GM21786 (cell line): Measurements from ENCODE around the gene FNDC3B.

Experiments
- ATAC-seq: cut with Tn5 transposase; IDR thresholded peaks from one replicate; pipeline ENCODE4 v1.9.1; 2021; ENCODE audit not compliant: unreplicated experiment

The FNDC3B gene

DNA sequence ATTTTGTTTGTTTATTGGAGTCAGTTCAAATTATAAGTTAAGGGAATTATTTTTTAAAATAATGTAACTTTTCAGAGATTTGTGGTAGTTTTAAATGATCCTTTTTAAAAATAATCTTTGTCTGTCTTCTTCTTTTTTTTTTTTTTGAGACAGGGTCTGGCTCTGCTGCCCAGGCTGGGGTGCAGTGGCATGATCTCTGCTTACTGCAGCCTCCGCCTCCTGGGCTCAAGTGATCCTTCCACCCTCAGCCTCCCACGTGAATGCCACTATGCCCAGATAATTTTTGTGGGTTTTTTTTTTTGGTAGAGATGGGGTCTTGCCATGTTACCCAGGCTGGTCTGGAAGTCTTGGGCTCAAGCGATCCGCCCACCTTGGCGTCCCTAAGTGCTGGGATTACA lies 12.6 kb downstream of the FNDC3B start:
- ATAC-seq: no peak

DNA sequence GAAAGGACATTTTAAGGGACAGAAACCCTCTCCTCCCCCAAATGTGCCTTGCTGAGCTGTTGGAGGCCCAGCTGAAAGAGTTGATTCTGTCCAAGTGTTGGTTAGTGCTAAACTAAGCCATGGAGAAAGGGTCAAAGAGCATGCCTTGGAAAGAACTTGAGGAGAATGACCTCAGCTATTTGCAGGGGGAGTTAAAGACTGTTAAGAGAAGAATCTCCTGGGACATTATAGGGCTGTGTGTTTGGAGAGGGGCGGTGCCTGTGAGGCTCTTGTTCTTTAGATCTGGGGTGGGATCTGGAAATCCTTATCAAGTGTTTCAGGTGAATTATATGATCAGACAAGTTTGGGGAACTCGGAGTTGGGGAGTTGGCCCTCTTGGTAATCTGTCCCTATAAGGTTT lies 13.0 kb downstream of the FNDC3B start:
- no peak for ATAC-seq

DNA sequence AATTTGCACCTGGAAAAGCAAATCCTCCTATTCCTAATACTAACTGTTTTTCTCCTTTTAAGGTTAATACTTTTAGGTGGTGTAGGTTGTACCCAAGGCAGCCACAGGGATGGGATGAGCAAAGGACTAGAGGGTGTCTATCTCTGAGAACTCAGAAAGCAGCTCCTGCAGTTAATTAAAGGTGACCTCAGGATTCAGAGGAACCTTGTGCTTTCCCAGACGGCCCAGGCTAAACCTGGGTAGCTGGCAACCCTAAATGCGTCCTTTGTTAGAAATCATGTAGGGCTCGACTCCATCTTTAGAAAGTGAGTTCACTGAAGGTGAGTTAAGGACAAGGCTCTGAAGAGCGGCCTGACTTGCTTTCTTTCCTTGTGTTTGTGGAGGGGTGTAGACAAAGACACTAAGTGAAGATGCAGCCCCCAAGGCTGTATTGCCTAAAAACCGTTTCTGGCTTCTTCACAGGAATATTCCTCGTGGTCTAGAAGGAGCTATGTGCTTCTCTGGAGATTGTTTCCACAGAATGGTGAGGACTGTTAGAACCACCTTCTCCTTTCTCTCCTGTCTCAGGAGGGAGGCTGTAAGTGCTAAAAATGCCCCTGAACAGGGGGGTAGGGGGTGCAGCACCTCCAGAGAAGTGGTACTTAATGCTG lies 14.9 kb downstream of the FNDC3B start:
- no peak for ATAC-seq

DNA sequence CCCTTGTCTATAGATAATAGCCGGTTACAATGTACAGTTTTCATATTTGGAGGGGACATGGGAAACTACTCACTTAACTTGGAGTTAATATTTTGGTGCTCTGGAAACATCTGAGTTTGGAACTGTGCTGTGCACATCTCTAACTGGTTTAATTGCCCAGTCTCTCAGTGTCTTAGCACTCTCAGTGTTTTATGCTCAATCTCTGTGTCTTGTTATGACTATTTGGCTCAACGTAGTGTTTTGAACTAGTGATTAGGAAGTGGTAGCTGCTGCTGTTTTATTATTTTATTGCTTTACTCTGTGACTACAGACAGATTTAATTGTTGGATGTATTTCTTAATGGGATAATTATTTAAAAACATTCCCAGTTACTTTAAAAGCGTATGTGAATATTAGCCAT lies 17.0 kb downstream of the FNDC3B start:
- ATAC-seq: no peak

DNA sequence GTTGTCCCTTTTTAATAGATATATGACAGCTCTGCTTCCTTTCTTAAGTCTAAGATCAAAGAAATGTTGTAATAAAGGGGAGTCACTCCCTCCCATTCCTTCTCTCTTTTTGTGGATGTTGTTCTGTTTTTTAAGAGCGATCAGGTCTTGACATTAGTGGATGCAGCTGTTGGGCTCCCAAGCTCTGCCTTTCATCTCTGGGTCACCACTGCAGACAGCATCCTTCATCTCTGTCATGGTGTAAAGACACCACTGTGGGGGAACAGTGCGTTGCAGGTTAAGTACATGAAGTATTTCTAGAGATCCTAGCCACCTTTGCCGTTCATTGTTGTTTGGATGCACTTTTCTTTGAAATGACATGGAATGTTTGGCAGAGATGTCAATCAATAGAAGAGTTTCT lies 17.7 kb downstream of the FNDC3B start:
- no peak for ATAC-seq

DNA sequence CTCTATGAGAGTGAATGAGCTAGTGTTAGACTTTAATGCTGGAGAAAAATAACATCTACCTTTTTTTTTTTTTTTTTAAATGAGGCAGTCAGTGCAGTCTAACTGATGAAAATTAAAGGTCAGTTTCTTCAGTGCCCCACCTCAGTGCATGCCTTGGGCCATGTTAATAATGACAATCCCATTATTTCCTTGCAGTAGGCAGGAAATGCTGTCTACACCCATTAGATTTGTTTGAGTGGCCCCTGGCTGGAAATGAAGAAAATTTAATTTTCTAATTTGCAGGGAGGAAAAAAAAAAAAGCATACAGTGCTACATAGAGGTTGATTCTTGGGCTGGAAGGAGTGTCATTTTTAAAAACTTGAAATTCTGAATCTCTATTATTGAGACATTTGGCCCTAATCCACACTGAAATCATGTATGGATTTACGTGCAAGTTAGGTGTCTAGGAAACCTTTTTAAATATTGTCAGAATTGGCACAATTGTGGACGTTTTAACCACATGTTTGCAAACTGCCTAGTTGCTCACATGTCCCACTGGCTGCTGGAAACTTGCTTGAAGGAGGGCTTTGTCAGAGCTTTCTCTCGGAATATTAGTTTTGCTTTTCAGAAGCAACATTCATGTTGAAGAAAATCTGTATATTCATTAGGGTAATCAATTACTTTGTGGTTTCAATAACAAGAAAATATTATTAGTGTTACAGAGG lies 18.4 kb downstream of the FNDC3B start:
- ATAC-seq: no peak

DNA sequence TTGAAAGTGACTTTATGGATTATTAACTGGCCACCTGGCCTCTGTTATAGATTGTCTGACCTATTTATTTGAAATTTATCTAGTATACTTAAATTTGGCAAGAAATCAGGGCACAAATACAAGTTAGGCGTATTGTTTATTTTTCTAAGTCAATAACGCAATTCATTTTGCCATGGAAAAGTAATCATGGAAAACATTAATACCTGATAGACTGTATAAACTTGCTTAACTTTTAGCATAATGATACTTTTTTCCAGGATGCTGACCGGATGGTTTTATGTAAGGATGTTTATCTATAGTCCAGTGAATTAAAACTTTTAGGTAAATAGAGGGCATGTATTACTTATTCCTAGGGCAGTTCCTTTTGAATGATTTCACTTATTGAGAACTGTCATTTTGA lies 20.2 kb downstream of the FNDC3B start:
- ATAC-seq: no peak

DNA sequence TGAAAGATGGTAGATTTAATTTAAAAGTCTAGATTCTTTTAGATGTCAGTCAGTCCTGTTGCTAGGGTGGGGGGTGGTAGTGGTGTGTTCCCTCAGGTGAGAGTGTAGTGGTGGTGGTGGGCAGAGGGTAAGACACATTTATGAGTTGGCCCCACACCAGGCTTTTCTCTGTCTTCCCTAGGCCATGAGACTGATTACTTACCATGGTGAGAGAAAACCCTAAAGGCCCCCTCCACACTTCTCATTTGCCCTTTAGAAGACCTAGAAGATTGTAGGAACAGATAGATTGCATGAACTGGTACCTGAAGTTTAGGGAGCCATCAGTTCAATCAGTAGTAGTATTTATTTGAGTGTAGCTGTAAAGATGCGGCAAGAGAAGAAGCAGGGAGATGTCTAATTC lies 20.9 kb downstream of the FNDC3B start:
- ATAC-seq: no peak

DNA sequence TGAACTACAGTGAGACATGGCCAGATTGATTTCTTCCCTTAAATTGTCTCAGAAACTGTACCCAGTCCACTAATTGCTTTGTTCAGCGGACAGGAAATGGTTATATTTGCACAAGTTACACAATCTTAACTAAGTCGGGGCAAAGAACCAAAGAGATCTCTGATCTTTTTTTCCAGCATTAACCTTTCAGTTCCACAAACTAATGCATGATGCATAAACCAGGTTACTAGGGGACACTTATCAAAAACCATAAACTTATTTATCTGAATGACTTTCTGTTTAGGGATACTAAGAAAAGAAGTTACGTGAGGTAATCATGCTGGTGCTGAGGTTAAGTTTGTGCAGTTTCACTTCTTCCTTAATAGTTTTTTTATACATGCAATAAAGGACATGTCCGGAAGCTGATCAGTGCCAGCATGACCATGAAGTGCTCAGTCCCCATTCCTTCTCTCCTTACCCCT lies 22.4 kb downstream of the FNDC3B start:
- peak; percentile 89 for ATAC-seq

DNA sequence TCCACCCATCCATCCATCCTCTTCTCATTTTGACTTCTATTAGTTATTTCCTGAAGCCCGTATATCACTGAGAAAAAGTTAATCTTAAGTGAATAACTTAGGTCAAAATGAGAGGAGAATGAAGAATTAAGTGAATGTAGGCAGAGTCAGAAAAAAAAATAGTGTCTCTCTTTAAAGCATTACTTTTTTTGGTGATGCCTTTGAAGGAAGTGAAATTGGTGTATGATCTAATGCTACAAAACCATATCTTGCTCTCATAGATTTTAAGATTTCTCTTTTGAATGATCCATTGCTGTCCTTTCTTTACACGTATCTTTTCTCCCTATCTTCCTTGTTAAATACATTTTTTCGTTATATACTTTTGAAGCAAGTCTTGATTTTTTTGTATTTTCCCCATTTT lies 23.4 kb downstream of the FNDC3B start:
- no peak for ATAC-seq

DNA sequence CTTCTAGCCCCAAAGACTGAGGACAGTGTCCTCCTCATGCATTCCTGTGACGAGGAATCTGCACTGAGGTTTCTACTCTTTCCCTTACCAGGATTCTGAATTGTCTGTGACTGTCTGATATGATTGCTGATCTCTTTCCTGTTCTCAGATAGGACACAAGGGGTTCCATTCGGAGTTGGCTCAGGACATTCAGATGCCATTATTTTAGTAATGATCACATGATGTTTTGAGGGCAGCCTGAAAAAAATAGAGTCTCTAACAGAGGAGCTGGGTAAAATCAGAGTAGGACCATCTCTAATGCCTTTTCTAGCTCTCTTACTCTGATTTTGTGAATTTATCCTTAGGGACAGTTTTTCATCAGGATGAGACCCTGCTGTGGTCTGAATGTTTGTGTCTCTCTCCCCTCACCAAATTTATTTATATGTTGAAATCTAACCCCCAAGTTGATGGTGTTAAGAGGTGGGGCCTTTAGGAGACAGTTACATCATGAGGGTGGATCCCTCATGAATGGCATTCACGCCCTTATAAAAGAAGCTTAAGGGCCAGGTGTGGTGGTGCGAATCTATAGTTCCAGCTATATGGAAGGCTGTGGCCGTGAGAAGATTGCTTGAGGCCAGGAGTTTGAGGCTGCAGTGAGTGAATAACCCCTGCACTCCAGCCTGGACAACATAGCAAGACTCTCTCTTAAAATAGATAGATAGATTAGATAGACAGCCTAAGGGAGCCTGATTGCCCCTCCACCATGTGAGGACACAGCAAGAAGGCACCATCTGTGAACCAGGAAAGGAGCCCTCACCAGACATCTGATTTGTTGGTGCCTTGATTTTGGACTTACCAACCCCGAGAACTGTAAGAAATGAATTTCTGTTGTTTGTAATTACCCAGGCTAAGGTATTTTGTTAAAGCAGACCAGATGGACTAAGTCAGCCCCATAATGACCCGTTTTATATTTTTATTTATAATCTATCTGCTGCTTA lies 24.4 kb downstream of the FNDC3B start:
- ATAC-seq: no peak

DNA sequence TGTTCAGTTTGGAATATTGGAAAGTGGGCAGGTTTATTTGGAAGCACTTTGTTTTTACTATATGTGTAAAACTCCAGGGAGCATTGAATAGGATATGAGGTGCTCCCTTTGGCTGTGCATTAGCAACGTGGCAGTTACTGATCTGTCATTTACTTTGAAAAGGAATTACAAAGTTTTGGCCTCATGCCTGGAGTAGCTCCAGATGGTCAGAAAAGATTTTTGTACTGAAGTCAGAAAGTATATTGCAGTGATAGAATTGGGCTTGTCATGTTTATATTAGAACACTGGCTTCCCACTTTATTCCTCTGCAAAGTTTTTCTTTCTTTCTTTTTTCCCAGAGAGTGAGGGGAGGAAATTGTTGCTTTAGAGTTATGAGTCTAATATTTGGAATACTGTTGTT lies 26.1 kb downstream of the FNDC3B start:
- ATAC-seq: no peak

DNA sequence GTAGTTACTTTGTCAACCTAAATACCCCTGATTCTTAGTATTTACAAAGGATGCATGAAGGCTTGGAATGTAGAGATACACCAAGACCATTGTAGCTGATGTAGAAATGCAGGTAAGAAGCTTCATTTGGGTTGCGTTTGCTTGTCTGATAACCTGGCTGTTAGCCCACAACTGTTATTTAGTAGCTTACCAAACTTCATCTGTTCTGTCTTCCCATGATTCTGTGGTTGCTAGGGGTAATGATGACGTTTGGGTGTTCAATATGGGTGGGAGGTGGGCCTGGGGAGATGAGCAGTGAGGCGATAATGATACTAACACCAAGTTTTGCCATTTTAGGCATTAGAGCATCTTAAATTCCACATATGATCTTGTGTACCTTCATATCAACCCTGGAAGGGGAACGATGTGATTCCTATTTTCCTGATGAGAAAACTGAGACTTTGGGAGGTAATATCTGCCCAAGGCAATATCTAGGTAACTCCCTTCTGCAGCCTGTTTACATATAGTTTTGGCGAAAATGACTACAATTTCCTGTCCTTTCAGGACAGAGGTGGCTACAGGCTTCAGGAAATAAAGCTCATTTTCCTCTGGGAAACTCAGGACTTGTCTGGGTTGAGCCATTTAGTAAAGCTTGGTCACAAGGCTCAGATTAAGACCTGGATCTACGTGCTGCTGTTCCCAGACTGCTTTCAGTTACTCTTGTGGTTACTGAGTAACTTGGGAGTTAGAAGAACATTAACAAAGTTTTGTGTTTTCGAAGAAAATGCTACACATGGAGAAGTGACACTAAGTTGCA lies 26.8 kb downstream of the FNDC3B start:
- peak; percentile 27 for ATAC-seq

DNA sequence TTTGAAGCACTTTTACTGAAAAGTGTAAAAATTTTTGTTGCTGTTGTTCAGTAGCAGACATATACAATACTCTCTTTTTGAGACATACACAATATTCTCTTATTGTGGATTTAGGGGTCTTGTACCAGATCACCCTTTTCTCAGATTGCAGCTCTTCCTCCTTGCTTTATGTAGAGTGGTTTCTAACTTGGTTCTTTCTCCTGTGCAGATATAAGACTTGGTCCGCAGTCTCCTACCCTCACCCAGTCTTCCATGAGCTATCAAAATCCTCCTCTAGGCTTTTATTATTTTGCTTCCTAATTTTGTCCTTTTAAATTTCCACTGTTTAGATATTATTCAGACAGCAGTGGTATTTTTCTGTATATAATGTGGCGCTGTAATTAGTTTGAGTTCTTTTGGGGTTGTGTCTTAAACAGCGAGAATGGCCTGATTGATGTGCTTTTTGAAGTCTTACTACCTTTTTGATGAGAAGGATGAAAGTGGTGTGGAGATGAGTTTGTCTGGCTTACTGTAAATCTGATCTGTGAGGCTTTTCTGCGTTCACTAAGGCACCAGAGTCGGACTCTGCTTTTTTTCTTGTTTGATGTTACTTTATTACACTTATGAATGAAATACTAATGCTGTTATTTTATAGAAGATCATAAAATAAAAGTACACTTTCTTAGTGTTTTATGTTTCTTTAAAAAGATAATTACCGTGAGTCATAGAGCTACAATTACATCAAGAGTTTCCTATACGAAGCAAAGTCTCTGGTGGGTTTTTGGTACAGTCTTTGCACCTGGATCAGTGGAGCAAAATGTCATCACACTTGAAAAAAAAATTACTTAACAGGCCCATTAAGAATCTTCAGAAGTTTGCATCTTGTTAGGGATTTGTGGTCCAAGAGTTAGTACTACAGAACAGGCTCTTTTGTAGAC lies 27.8 kb downstream of the FNDC3B start:
- no peak for ATAC-seq

DNA sequence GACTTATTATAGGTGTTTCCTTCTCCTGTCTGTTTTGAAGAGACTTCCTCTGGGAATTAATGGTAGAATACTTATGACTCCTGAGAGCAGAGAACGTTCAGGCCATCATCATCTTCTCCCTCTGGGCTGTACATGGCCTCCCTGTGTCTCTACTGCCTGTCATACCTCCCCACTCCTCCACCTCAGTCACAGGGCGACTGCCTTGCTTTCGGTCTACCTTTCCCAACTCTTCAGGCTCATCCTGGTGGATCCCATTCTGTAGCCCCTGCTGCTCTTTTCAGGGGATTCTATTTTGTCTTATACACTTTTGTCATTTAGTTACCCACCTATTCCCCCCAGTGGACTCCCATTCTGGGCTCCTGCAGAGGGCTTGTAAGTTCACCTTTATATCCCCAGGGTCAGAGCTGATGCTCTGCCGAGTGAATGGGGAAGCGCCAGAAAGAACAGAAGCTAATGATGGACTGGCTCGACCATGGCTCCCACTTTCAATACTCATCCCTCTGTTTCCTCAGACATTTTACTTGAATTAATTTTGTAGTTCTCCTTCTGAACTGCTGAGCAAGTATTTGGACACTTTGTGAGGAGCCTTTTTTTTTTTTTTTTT lies 28.6 kb downstream of the FNDC3B start:
- ATAC-seq: no peak

DNA sequence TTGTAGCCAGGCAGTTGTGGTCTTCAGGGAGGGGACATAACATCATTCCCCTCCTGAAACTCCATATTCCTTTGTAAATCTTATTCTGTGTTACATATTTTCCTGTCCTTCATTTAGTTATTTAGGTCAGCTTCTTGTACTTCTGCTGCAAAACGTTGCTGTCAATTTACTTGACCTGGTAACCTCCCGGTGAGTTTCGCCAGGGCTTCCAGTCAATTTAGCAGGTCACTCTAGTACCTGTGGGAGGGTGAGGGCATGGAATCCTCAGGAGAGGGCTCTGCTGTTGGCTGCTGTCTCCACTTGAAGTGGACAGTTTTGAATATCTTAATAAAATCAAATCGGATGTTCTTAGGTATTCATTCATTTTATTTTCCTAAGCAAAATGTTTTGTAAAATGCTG lies 29.6 kb downstream of the FNDC3B start:
- no peak for ATAC-seq

DNA sequence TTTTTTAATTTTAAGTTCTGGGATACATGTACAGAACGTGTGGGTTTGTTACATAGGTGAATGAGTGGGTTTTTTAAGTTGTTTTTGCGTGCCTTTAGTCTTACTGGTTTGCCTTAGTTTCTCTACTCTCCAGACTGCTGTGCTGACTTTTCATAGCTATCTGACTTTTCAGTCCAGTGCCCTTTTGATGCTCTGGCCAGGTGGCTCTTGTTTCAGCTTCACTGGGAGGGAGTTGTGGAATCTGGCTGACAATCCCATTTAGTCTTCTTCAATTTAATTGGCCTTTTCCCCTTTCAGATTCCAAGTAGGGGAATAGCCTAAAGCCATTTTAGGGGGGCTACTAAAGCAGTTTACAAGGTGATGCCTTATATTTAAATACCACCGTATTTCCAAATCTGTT lies 30.1 kb downstream of the FNDC3B start:
- ATAC-seq: no peak

DNA sequence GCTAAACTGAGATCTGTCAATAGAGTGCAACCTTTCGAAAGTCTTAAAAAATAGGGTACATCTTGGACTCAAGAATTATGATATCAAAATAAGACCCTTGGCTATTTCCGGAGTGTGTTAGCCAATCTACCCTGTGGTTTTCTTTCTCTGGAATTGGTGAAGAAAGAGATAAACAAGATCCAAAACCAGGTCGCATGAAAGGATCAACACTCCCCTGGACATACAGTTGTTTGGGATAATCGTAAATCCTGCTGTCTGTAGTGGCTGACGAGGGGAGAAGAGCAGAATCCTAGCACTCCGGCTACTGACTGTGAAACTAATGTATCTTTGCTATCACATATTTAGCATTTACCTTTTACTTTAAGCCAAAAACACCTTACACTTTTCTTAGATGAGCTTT lies 30.9 kb downstream of the FNDC3B start:
- no peak for ATAC-seq

DNA sequence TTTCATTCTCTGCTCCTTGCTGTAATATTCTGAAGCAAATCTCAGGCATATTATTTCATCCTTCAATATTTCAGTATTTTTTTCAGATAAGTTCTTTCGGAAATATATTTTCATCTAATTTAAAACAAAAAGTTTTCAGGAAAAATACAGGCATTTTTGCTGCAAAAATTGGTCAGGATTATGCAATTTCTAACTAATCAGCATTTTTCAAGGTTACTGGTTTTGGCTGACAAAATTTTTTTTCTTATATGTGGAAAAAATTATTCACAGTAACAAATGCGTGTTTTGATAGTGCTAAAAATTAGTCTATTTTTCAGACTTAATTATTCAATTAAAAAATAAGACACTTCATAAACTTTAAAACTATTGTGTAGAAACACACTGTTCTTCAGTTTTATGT lies 31.4 kb downstream of the FNDC3B start:
- no peak for ATAC-seq
